Breast epithelium (tissue), 3 donors: ENCODE measurements around the gene BCL6.

Experiments
- POLR2A ChIP-seq: fragments of 450-650 bp; IDR thresholded peaks from one replicate; pipeline ENCODE4 v1.6.1; 2016; ENCODE audit warnings: antibody characterized with exemption, mild to moderate bottlenecking, moderate library complexity
- POLR2AphosphoS5 ChIP-seq, 3 donors: sonication (generic); formaldehyde crosslinking; IDR thresholded peaks; one replicate each; pipeline ENCODE4 v1.6.1; 2017; ENCODE audit warnings: antibody characterized with exemption in 3 of 3
- TF ChIP-seq, protein P1 (sequence below), 3 donors: fragments of 450-650 bp; IDR thresholded peaks; one replicate each; pipeline ENCODE4 v1.5.1; 2016 to 2017; ENCODE audit warnings: antibody characterized with exemption in 3 of 3, mild to moderate bottlenecking in 3 of 3, moderate library complexity in 3 of 3

DNA sequence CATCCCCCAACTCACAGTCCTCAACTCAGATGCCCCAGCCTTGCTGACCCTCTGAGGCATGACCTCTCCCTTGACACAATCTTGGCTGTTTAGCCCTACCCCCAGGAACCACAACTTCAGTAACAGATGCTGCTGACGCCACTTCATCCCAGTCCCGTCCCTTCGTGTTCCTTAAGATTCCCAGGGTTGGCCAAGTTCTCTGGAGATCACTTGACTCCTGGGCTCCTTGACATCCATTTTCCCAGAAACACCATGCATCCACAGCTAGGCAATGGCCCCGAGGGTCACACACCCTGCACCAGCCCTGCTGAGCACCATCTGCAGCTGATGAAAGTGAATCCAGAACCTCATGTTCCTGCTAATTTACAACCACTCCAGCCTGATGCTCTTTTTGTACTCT is 49.8 kb downstream of the BCL6 start:
- TF ChIP-seq, protein P1, sequence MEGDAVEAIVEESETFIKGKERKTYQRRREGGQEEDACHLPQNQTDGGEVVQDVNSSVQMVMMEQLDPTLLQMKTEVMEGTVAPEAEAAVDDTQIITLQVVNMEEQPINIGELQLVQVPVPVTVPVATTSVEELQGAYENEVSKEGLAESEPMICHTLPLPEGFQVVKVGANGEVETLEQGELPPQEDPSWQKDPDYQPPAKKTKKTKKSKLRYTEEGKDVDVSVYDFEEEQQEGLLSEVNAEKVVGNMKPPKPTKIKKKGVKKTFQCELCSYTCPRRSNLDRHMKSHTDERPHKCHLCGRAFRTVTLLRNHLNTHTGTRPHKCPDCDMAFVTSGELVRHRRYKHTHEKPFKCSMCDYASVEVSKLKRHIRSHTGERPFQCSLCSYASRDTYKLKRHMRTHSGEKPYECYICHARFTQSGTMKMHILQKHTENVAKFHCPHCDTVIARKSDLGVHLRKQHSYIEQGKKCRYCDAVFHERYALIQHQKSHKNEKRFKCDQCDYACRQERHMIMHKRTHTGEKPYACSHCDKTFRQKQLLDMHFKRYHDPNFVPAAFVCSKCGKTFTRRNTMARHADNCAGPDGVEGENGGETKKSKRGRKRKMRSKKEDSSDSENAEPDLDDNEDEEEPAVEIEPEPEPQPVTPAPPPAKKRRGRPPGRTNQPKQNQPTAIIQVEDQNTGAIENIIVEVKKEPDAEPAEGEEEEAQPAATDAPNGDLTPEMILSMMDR (IDR thresholded peaks at IDR 0.05), result no peak
- TF ChIP-seq POLR2A, result no peak
- no peak for TF ChIP-seq POLR2AphosphoS5 (IDR thresholded peaks at IDR 0.05)
